HG03196 (cell line): Measurements from ENCODE around the gene PDGFRA.
"Not testable (repeated sequence)": the region's sequence is repeated elsewhere in the genome, so short reads cannot be mapped to it uniquely, and the experiment has no call there.

ENCODE experiments used
- ATAC-seq: cut with Tn5 transposase; IDR thresholded peaks from one replicate; pipeline ENCODE4 v1.9.1; 2021; ENCODE audit not compliant: unreplicated experiment

The PDGFRA gene

DNA sequence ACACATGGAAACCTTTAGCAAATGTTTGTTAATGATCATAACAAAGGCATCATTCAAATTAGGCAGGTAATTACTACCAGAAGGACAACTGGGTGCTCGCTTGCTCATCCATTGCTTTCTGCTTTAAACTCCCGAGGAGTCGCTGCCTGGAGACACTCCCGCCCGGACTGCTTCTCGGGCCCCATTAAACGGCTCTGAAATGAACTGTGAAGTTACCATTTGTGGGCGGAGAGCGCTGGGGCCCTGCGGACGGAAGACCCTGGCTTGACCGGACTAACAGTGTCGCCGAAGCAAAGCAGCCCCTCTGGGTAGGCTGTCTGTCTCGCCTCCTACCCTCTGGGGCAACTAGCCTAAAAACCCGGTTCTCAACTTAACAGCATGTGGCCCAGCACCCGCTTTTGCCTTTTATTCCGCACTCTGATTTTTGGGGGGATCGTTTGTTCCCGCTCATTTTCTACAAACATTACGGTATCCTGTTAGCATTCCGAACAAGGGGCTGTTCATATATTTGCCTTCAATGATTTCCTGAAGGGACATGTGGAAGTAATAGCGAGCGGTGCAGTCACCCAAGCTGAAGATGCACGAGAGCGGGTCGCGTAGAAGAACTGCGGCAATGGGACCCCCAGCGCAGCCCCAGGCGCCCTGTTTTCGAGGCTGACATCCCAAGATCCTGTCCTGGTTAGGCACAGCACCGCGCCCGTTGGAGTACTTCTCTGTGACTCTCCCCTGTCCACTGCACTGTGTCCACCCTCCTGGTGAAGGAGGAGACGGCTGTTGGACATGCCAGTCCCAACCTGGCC is 1.6 kb upstream of the PDGFRA start:
- no peak for ATAC-seq

DNA sequence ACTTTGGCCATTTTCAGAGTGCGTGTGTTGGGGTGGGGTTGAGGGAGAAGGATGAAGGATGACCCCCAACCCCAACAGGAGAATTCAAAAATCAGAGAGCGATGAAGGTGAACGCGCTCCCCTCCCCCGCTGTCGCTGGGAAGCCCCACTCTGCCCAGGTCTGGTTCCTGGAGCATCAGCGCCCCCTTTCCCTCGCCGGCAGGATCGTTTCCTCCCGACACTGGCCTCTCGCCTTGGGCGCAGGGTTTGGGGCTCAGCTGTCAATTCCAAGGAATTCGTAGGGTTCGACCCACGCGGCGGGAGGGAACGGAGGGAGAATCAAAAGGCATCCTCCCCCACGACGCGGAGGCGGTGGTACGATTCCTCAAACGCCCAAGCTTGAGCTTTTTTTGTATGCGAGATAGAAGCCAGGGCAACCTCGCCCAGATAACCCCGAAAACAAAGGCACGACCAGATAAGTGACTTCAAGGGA is 1.0 kb upstream of the PDGFRA start:
- ATAC-seq = no peak

DNA sequence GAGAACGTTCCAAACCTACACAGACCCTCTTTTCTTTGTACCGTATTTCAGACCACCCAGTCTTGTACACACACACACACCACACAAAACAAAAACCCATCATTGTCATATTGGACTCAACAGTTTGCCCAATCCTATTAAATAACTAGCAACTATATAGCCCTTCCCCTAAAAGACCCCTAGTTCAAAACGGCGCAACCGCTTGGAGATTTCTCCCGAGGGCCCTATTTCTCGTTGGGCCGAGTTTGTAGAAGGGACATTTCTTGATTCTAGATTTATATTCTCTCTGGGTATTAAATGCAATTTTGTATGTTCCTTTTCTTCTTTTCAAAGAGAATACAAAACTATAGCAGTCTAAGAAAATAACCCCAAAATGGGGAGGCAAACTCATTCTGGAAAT is 547 bp upstream of the PDGFRA start:
- no peak for ATAC-seq

DNA sequence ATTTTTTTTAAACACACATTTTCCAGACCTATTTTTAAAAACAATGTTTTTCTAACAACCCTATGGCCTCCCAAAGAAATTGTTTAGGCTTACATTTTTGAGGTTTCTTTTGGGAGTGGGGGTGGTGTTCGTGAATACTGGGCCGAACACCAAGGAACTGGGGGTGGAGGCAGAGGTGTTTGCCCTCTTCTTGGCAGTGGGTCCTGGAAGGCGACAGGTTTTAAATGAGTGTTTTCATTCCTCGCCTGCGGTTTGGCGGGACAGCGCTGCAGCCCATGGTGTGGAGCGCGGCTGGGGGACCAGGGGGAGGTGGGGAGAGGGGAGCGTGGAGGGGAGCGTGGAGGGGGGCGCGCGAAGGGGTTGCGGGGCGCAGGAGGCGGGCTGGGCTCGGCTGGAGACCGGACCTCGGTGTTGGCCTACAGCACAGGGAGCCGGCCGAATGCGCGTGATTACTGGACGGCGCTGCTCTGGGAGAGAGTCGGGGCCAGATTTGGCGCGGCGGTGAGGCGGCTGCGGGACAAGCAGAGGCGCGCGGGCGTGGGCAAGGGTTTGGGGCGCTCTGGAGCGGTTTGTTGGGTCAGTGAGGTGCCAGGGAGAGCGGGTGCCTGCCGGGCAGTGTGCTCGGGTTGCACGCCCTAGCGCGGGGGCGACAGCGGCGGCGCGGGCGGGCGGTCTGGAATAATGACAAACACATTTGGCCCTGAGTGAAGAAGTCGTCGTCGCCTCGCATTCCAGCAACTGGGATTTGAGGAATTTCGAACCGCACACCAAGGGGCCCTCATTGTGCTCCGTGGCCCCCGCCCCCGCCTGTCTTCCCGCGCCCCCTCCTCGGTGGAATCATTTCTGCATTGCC is 764 bp downstream of the PDGFRA start:
- ATAC-seq = no peak

DNA sequence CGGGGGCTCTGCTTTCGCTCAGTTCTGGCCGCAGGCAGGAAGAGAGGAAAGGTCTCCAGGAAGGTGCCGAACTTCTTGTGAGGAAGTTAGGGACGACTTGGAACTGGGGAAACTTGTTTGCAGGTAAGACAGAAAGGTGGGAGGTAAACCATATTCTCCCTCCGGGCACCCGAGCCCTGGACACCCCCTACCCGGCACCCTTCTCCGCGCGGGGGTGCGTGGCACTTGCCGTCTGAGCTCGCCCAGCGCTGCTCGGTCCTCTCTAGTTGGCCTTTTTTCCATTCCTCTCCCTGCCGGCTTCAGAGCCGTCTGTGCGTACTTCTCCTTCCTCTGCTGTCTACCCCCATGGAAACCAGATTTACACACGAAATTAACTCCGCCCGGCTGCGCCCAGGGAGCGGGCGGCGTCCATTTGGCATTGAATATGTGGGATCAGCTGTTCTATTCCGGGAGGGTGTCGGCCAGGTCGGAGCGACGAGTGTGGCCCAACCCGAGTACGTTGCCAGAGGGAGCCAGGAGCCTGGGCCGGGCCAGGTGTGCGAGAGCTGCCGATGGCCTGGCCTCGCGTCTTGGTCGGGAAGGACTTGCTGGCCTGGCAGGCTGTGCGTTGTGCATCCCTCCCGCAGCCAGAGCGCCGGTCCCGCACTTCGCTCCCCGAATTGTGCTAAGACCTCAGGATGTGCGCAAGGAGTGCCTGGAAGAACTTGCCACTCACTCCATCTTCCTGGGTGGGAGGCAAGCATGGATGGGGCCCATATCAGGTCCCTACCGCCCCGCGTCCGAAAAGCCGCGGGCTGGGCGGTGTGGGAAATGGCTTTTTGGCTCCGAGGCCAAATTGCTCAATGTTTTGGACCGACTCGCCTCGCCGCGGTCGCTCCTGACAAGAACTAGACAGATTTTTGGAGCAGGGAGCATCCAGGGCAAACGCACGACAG is 1.7 kb downstream of the PDGFRA start:
- no peak for ATAC-seq

DNA sequence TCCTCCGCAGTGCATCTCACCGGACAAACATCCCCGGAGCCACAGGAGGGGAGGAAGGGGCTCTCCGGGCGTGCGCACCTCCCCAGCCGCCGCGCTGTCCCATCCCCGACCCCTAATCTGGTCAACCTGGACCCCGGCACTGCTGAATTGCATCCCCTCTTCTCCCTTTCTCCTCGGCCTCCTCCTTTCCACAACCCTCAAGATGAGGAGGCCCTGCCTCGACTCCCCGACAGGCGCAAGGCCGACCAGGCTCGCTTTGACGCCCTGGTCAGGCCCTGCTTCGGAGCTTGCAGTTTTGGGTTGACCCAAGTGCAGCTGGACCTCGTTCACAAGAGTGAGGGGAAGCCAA is 2.3 kb downstream of the PDGFRA start:
- no peak for ATAC-seq

DNA sequence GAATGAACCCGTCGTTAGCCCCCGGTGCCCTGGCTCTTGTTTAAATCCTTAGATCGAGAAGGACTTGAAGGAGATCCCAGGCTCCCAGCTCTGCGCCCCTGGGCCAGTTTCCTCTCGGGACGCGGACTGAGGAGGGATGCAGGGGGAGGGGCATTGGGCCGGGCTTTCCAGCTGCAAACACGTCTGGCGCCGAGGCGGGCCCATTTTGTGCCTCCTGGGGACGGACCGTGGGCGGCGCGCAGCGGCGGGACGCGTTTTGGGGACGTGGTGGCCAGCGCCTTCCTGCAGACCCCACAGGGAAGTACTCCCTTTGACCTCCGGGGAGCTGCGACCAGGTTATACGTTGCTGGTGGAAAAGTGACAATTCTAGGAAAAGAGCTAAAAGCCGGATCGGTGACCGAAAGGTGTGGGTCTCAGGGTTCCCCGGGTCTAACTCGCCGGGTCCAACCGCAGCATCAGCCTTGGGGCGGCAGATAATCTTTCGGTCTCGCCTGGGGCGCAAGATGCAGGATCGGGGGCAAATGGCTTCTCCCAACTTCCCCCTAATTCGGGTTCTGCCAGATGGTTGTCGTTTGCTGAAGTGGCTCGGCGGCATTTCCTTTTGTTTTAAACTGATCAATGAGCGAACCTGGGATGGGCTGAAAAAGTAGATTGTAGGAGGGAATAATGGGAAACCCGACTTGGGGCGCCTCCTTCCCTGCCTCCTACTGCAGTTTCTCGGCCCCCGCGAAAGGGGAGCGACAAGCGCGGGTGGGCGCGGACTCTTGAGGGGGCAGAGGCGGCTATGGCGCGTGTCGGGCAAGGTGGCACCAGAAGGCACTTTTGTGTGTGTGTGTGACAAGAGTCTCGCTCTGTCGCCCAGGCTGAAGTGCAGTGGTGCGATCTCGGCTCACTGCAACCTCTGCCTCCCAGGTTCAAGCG is 2.9 kb downstream of the PDGFRA start:
- ATAC-seq = no peak

DNA sequence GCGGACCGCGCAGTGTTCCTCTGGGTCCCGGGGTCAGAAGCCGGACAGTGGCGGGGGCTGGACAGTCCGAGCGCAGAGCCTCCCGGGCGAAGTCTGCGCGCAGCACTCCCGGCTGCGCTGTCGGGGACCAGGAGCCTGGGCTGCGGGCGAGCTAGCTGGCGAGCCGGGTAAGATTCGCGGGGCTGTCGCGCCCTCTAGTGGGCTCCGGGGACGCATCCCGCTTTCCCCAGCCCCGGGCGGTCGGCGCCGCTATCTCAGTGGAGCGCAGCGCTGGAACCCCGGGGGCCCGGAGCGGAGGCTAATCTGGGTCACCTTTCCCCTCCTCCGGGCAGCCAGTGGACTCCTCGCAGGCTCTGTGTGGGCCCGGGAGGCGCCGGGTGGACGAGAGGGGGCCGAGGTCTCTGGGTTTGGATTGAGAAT is 4.2 kb downstream of the PDGFRA start:
- peak; percentile 83 for ATAC-seq

DNA sequence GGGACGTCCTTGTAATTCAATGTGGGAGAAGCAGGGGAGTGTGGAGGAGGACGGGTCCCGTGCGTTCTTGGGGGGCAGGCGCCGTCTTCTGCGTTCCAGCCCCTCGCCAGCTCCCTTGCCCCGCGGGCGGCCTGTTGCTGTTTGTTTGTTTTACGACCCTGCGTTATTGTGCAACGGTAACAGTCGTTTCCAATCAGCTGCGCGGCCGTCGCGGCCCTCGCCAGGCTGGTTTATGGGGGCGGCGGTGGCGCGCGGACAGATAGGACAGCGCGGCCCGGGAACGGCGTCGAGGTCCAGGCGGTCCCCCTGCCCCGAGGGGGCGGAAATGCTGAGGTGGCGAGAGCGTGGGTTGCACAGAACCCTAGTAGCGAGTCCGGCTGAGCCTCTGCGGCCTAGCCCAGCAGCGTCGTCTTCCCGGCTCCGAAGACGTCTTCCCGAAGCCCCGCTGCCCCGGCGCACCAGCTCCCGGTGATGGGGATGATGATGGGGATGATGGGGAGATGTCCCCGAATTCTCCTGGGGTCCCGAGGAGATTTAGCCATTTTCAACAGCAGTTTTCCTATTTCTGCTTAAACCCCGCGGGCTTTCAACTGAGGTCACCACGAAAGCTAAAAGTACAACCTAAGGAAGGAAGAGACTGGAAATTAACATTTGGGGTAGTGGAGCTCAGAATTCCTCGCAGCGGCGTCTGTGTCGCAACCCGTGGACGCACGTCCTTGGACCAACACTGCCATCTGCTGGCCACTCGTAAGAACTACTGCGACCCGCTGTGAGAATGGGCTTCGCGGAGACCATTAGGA is 4.8 kb downstream of the PDGFRA start:
- ATAC-seq = no peak

DNA sequence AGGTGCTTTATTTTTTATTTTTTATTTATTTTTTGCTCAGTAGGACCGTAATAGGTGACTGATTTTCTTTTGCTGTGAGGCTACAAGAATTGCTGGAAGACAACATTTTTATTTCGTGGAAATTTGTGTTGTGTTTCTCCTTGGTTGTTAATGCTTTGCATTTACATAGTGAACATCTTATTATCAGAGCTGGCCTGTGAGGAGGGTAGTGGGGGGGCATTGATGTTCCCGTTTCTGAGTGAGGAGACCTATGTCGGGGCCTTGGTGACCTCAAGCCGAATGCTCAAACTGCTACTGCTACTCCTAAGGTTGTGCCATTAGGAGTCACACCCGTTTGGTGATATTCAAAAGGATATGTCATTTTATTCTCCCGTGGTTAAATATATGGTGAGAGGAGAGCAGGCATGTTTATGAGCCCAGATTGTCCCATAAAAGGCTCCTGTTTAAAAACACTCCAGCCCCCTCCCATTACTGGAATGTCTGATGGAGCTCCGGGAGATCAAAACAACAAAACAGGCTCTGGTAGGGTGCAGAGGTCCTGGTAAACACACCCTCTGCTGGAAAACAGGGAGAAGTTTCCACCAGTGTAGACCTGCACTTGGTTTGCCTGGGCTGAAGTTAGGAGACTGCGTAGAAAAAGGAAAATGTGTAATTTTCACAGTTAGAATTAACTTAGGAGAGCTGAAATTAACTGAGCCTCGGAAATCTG is 5.6 kb downstream of the PDGFRA start:
- ATAC-seq = no peak

DNA sequence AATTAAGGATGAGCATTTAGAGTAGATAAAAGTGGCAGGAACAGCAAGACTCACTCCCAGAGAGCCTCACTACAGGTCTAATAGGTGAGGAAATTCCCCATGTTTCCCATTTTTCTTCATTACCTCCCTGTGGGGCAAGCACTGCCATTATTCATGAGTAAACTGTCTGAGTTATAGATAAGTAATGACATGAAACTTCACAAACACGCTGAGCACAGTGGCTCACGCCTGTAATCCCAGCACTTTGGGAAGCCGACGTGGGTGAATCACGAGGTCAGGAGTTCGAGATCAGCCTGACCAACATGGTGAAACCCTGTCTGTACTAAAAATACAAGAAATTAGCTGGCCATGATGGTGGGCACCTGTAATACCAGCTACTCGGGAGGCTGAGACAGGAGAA is 7.2 kb downstream of the PDGFRA start:
- not testable (repeated sequence) for ATAC-seq

DNA sequence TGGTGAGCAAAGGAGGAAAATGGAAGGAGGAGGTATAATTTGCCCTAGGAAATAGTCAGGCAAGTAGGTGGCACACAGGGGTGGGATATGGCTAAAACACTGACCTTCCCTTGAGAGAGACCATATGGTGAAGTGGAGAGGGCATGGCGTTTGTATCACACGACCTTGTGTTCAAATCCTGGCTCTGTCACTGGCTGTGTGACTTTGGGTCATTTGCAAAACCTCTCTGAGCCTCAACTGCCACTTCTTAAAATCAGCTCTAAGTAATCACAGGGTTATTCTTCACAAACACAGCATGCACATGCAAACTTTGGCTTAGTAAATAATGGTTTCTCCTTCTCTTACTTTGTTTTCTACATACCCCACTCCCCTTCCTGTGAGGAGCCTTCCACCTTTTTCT is 8.7 kb downstream of the PDGFRA start:
- ATAC-seq = no peak

DNA sequence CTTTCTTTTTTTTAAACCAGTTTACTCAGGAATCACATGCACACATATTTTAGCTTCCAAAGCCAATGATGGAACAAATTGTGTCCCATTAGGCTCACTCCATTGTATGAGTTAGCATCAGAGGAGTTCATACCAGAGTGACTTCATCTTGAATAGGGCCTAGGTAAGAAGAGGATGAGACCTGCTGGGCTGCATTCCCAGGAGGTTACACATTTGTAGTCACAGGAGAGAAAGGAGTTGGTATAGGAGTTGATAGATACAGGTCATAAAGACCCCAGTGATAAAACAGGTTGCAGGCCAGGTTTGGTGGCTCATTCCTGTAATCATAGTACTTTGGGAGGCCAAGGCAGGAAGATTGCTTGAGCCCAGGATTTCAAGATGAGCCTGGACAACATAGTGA is 9.3 kb downstream of the PDGFRA start:
- ATAC-seq = no peak

DNA sequence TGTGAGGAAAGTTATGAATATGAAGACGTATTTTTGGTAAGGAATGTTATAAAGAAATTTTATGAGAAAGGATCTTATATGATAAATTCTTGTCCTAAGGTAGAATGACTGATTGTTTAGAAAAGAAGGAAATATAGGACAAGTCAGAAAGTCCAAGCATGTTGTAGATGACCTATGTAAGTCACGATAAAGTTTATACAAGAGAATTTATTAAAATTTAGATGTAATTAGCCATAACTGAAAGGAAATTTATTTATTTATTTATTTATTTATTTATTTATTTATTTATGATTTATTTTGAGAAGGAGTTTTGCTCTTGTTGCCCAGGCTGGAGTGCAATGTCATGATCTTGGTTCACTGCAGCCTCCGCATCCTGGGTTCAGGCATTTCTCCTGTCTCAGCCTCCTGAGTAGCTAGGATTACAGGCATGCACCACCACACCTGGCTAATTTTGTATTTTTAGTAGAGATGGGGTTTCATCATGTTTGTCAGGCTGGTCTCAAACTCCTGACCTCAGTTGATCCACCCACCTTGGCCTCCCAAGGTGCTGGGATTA is 12.3 kb downstream of the PDGFRA start:
- ATAC-seq = not testable (repeated sequence)

DNA sequence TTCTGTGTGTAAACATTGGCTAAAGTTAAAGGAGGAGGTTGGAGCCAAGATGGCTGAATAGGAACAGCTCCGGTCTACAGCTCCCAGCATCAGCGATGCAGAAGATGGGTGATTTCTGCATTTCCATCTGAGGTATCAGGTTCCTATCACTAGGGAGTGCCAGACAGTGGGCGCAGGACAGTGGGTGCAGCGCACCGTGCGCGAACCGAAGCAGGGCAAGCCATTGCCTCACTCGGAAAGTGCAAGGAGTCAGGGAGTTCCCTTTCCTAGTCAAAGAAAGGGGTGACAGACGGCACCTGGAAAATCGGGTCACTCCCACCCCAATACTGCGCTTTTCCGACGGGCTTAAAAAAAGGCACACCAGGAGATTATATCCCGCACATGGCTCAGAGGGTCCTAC is 14.4 kb downstream of the PDGFRA start:
- ATAC-seq = not testable (repeated sequence)

DNA sequence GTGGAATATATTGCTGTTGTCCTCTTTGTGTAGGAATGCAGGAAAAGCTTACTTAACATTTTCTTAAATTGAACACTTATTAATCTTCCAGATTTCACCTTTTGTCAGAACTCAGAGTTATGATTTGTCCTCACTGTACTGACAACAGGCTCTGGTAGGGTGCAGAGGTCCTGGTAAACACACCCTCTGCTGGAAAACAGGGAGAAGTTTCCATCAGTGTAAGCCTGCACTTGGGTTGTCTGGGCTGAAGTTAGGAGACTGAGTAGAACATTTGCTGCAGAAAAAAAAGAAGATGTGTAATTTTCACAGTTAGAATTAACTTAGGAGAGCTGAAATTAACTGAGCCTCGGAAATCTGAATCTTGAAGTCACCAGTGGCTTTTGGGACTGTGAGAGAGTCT is 23.2 kb downstream of the PDGFRA start:
- not testable (repeated sequence) for ATAC-seq

DNA sequence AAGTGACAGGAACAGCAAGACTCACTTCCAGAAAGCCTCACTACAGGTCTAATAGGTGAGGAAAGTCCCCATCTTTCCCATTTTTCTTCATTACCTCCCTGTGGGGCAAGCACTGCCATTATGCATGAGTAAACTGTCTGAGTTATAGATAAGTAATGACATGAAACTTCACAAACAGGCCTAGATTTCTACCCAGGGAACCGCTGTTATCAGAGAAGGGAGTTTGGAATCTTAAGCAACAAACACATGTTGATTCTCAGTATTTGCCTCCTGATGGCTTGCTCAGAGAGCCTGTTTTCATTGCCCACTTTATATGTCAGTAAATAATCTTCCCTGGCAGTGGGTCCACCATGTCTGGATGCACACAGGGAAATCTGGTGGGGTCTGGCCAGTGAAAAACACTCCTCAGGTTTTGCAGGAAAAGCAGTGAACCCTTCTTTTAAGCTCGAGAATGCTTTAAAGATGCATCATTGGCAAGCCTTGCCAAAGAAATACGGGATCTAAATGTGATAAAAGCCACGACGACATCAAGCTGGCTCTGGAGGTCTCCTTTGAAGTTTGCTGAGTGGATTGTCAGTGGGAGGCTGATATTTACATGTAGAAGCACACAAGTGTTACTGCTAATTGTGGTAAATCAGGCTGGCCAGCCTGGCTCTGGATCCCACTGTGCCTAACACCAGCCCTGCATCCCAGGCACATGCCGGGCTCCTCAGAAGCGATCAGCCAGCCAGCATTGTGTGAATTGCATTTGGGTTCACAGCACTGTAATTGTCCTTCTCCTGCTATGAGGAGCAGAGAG is 25.2 kb downstream of the PDGFRA start:
- no peak for ATAC-seq

DNA sequence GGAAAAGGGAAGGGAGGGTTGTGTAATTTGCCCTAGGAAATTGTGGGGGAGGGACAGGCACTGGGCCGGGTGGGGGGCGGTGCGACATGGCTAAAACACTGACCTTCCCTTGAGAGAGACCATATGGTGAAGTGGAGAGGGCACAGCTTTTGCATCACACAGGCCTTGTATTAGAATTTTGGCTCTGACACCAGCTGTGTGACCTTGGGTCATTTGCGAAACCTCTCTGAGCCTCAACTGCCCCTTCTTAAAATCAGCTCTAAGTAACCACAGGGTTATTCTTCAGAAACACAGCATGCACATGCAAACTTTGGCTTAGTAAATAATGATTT is 25.8 kb downstream of the PDGFRA start:
- ATAC-seq = no peak
